Measurements from ENCODE around the gene A2ML1.
"Not testable (repeated sequence)": the region's sequence is repeated elsewhere in the genome, so short reads cannot be mapped to it uniquely, and the experiment has no call there.

The A2ML1 gene

DNA sequence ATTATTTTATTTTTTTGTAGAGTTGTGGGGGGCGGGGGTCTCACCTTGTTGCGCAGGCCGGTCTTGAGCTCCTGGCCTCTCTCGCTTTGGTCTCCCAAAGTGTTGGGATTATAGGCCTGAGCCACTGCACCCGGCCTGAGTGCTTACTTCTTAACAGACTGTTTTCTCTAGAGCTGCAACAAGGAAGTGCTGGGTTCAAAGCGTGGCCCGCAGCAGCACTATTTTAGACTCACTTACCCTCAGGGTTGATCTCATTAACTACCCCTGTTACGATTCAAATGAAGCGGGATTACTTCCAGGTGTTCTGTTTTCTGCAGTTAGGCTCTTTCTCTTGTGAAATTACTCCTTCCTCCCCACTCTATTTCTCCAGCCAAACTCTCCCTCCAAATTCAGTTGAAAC lies 8.7 kb downstream of the A2ML1 start:
- H3K4me3 Mint-ChIP-seq = no peak overlapping the region
- H3K9me3 Mint-ChIP-seq = no peaks in the 10 kb centered on the region
- no peaks in the 10 kb centered on the region for H3K27me3 Mint-ChIP-seq
- no peaks in the 10 kb centered on the region for H3K4me1 Mint-ChIP-seq
- no peaks in the 10 kb centered on the region for H3K36me3 Mint-ChIP-seq
- no peak overlapping the region for H3K27ac Mint-ChIP-seq

- Mint-ChIP-seq H3K27me3 (peaks cover 2% of the 10 kb centered on the region), H3K9me3 (no peaks in the 10 kb centered on the region), H3K27ac (no peak overlapping the region), H3K36me3 (no peaks in the 10 kb centered on the region), H3K4me1 (no peaks in the 10 kb centered on the region), H3K4me3 (no peak overlapping the region)
Measured at GRCh38 chr12:8832500-8832899, 10.1 kb downstream of the A2ML1 start.

DNA sequence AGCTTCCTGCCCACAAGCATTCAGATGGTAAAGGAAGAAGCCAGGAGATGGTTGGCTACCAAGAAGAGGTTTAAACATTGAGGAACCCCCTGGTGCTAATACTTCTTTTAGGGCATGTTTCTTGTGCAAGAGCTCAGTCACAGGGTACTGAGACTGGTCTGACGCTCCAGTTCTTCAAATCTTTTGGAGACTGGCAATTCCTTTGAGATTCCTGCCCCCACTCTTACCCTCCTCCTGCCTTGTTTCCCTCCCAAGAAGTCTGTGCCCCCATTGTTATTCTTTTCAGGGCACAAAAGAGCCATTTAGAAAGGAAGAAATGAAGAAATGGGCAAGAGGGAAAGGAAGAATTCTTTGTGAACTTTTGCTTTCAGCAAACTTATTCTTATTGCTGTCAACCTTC lies 11.8 kb downstream of the A2ML1 start:
- Mint-ChIP-seq H3K27ac (no peak overlapping the region), H3K4me3 (no peak overlapping the region), H3K36me3 (no peaks in the 10 kb centered on the region), H3K4me1 (no peaks in the 10 kb centered on the region), H3K27me3 (peaks cover 6% of the 10 kb centered on the region), H3K9me3 (no peaks in the 10 kb centered on the region)

GRCh38 chr12:8837291-8837690 lies 14.9 kb downstream of the A2ML1 start:
- Mint-ChIP-seq H3K9me3 (no peaks in the 10 kb centered on the region), H3K4me3 (no peak overlapping the region), H3K27me3 (peaks cover 6% of the 10 kb centered on the region), H3K27ac (no peak overlapping the region), H3K4me1 (no peaks in the 10 kb centered on the region), H3K36me3 (no peaks in the 10 kb centered on the region)

GRCh38 chr12:8840321-8840720 lies 17.9 kb downstream of the A2ML1 start:
- H3K4me3 Mint-ChIP-seq = no peak overlapping the region
- no peaks in the 10 kb centered on the region for H3K36me3 Mint-ChIP-seq
- peaks cover 7% of the 10 kb centered on the region for H3K27me3 Mint-ChIP-seq
- H3K4me1 Mint-ChIP-seq = no peaks in the 10 kb centered on the region
- H3K27ac Mint-ChIP-seq = no peak overlapping the region
- no peaks in the 10 kb centered on the region for H3K9me3 Mint-ChIP-seq

- peaks cover 9% of the 10 kb centered on the region for H3K27me3 Mint-ChIP-seq
- no peak overlapping the region for H3K27ac Mint-ChIP-seq
- H3K4me1 Mint-ChIP-seq = no peaks in the 10 kb centered on the region
- no peaks in the 10 kb centered on the region for H3K9me3 Mint-ChIP-seq
- H3K4me3 Mint-ChIP-seq = no peak overlapping the region
- no peaks in the 10 kb centered on the region for H3K36me3 Mint-ChIP-seq
Measured at GRCh38 chr12:8840938-8841633, 18.7 kb downstream of the A2ML1 start.

- H3K9me3 Mint-ChIP-seq = no peaks in the 10 kb centered on the region
- no peaks in the 10 kb centered on the region for H3K36me3 Mint-ChIP-seq
- no peak overlapping the region for H3K27ac Mint-ChIP-seq
- H3K27me3 Mint-ChIP-seq = peaks cover 7% of the 10 kb centered on the region
- no peak overlapping the region for H3K4me3 Mint-ChIP-seq
- no peaks in the 10 kb centered on the region for H3K4me1 Mint-ChIP-seq
Measured at GRCh38 chr12:8841778-8842177, 19.4 kb downstream of the A2ML1 start.

DNA sequence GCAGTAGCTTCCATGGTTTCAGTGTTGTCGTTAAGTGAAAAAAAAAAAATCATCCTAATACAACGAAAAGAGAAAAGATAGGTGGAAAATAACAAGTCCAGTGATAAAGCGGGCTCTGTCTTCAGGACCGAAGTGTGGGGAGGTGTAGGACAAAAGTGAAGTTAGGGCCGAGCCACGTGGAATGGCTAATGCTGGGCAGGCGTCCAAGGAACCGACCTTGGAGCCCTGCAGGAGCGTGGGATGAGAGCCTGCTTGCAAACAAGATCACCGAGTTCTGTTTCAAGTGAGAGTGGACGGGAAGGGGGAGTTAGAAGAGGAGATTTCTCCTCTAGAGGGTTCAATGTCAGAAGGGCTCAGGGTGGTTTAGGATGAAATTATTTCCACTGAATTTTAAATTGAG lies 22.2 kb downstream of the A2ML1 start:
- H3K4me1 Mint-ChIP-seq = no peaks in the 10 kb centered on the region
- peak overlapping the region; percentile 72 for H3K27ac Mint-ChIP-seq
- no peak overlapping the region for H3K4me3 Mint-ChIP-seq
- H3K27me3 Mint-ChIP-seq = peaks cover 3% of the 10 kb centered on the region
- H3K9me3 Mint-ChIP-seq = no peaks in the 10 kb centered on the region
- H3K36me3 Mint-ChIP-seq = no peaks in the 10 kb centered on the region

- Mint-ChIP-seq H3K9me3 (no peaks in the 10 kb centered on the region), H3K27ac (no peak overlapping the region), H3K36me3 (no peaks in the 10 kb centered on the region), H3K27me3 (peaks cover 3% of the 10 kb centered on the region), H3K4me3 (no peak overlapping the region), H3K4me1 (no peaks in the 10 kb centered on the region)
Measured at GRCh38 chr12:8846305-8846704, 23.9 kb downstream of the A2ML1 start.

DNA sequence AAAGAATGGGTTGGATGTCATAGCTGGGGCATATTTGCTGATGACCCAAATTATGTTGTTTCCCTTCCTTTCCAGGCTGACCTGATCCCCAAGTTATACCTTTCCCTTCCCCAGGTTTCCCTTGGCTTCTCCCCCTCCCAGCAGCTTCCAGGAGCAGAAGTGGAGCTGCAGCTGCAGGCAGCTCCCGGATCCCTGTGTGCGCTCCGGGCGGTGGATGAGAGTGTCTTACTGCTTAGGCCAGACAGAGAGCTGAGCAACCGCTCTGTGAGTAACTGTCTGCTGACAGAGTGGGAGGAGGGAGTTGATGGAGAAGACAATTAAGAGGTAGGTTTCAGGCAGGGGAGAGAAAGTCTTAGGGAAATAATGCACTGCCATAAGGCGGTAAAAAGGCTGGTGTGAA lies 25.0 kb downstream of the A2ML1 start:
- H3K27me3 Mint-ChIP-seq = peaks cover 3% of the 10 kb centered on the region

DNA sequence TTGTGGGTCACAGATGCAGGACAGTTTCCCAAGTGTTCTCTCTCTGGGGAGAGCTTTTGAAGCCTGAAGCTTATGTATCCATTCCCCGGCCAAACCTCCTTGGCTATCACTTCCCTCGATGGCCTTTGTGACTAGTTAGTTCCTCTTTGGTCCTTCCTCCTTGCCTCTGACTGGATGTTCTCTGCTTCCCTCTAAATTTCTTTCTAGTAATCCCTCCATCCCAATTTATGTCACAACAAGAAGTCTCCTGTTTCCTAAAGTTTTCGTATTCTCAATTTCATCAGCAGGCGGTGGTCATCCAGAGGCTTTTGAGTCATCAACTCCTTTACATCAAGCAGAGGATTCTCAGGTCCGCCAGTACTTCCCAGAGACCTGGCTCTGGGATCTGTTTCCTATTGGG lies 27.5 kb downstream of the A2ML1 start:
- H3K9me3 Mint-ChIP-seq = no peaks in the 10 kb centered on the region
- H3K4me1 Mint-ChIP-seq = no peaks in the 10 kb centered on the region
- no peak overlapping the region for H3K4me3 Mint-ChIP-seq
- H3K27ac Mint-ChIP-seq = no peak overlapping the region
- no peaks in the 10 kb centered on the region for H3K36me3 Mint-ChIP-seq
- H3K27me3 Mint-ChIP-seq = peaks cover 2% of the 10 kb centered on the region

More for the DNA sequence above, 25.0 kb downstream of the A2ML1 start:
- no peak overlapping the region for H3K27ac Mint-ChIP-seq
- no peak overlapping the region for H3K4me3 Mint-ChIP-seq
- no peaks in the 10 kb centered on the region for H3K9me3 Mint-ChIP-seq
- no peaks in the 10 kb centered on the region for H3K36me3 Mint-ChIP-seq
- no peaks in the 10 kb centered on the region for H3K4me1 Mint-ChIP-seq

- Mint-ChIP-seq H3K4me3 (no peak overlapping the region), H3K27ac (no peak overlapping the region), H3K9me3 (no peaks in the 10 kb centered on the region), H3K4me1 (no peaks in the 10 kb centered on the region), H3K36me3 (no peaks in the 10 kb centered on the region), H3K27me3 (no peaks in the 10 kb centered on the region)
Measured at GRCh38 chr12:8852119-8852518, 29.7 kb downstream of the A2ML1 start.

GRCh38 chr12:8855891-8856290 lies 33.5 kb downstream of the A2ML1 start:
- H3K36me3 Mint-ChIP-seq = no peaks in the 10 kb centered on the region
- no peak overlapping the region for H3K4me3 Mint-ChIP-seq
- H3K27me3 Mint-ChIP-seq = no peaks in the 10 kb centered on the region
- H3K4me1 Mint-ChIP-seq = no peaks in the 10 kb centered on the region
- H3K27ac Mint-ChIP-seq = no peak overlapping the region
- H3K9me3 Mint-ChIP-seq = no peaks in the 10 kb centered on the region

DNA sequence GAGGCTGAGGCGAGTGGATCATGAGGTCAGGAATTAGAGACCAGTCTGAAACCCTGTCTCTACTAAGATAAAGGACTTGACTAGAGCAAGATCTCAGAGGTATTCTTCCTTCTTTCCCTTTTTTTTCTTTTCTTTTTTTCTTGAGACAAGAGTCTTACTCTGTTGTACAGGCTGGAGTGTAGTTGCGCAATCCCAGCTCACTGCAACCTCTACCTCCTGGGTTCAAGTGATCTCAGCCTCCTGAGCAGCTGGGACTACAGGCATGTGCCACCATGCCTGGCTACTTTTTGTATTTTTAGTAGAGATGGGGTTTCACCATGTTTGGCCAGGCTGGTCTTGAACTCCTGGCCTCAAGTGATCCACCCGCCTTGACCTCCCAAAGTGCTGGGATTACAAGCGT lies 37.0 kb downstream of the A2ML1 start:
- H3K36me3 Mint-ChIP-seq, H3K27me3 Mint-ChIP-seq, H3K9me3 Mint-ChIP-seq, H3K27ac Mint-ChIP-seq, H3K4me3 Mint-ChIP-seq, H3K4me1 Mint-ChIP-seq: not testable (repeated sequence)

DNA sequence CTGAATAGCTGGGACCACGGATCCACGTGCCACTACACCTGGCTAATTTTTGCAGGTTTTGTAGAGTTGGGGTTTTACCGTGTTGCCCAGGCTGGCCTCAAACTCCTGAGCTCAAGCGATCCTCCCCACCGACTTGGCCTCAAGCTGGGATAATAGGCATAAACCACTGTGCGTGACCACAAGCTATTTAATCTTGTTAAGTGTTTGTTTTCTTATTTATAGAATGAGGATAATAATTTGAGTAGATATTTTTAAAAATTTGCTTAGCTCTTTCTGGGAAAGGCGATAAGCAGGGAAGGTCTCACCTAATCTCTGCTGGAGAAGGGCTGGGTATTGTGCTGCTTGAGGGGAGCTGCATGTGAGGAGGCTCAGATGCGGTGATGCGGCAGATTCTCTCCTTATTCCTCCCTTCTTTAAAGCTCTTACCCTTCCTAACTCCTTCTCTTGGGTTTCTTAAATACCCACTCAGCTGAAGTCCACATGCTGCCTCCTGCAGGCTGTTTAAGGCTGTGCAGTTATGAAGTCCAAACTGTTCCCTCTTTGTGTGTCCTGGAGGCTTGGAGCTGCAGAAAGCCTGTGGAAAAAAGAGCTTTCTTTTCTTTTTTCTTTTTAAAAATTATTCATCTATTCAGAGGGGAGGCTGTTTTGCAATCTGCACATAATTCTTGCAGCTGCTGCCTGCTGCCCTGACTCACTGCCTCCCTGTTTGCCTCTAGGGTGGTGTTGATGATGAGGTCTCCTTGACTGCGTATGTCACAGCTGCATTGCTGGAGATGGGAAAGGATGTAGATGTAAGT lies 37.9 kb downstream of the A2ML1 start:
- Mint-ChIP-seq H3K27me3 (no peaks in the 10 kb centered on the region), H3K9me3 (no peaks in the 10 kb centered on the region), H3K4me3 (no peak overlapping the region), H3K27ac (no peak overlapping the region), H3K4me1 (no peaks in the 10 kb centered on the region), H3K36me3 (no peaks in the 10 kb centered on the region)

GRCh38 chr12:8866429-8866828 lies 44.0 kb downstream of the A2ML1 start:
- Mint-ChIP-seq H3K27me3 (no peaks in the 10 kb centered on the region), H3K27ac (no peak overlapping the region), H3K36me3 (no peaks in the 10 kb centered on the region), H3K4me3 (no peak overlapping the region), H3K4me1 (no peaks in the 10 kb centered on the region), H3K9me3 (no peaks in the 10 kb centered on the region)
